Gastrocnemius medialis (tissue), 4 donors: ENCODE data around the gene SNX21. TPM values are rescaled to one million over a fixed set of nuclear protein-coding genes. Genes with fewer than 3 reads are reported as not detected.

Experiments
- ATAC-seq, 2 donors: fragments of 150-250 bp; one replicate each; pipeline ENCODE4 v1.9.1; 2016
- DNase-seq, 2 donors: peaks; one replicate each; pipeline ENCODE4 v3.0.0-alpha.2; 2019
- H3K27ac ChIP-seq, 4 donors: fragments of 200-600 bp; sonication (generic); 1 replicate in 1 of 4; 2 replicates in 3 of 4; pipeline ENCODE4 v1.5.1; 2016 to 2018; ENCODE audit warnings: mild to moderate bottlenecking in 2 of 4, moderate library complexity in 1 of 4
- H3K27me3 ChIP-seq, 3 donors: fragments of 200-600 bp; sonication (generic) in 2 of 3; 1 replicate in 1 of 3; 2 replicates in 2 of 3; pipeline versions ENCODE4 v1.5.1 to v1.6.0; 2016 to 2019; ENCODE audit warnings: mild to moderate bottlenecking in 1 of 3, moderate library complexity in 1 of 3
- H3K36me3 ChIP-seq, 2 donors: fragments of 200-600 bp; sonication (generic) in 1 of 2; one replicate each; pipeline ENCODE4 v1.5.1; 2017 to 2018
- H3K4me1 ChIP-seq, 2 donors: fragments of 200-600 bp; sonication (generic) in 1 of 2; one replicate each; pipeline ENCODE4 v1.5.1; 2016 to 2017; ENCODE audit warnings: mild to moderate bottlenecking in 2 of 2
- H3K4me3 ChIP-seq, 4 donors: fragments of 200-600 bp; sonication (generic) in 3 of 4; 1 replicate in 1 of 4; 2 replicates in 3 of 4; pipeline ENCODE4 v1.5.1; 2016 to 2019; ENCODE audit warnings: mild to moderate bottlenecking in 2 of 4
- H3K9me3 ChIP-seq, 3 donors: fragments of 200-600 bp; sonication (generic) in 2 of 3; 1 replicate in 1 of 3; 2 replicates in 2 of 3; pipeline ENCODE4 v1.5.1; 2016 to 2019
- POLR2A ChIP-seq, 2 donors: fragments of 450-650 bp; IDR thresholded peaks; one replicate each; pipeline ENCODE4 v1.6.1; 2017; ENCODE audit warnings: antibody characterized with exemption in 2 of 2, mild to moderate bottlenecking in 2 of 2, moderate library complexity in 2 of 2
- in situ Hi-C, 4 donors: fragments of 200-750 bp; cut with MboI; loops; one replicate each; pipeline versions ENCODE4 v1.15.0 to v1.8.0; 2017; ENCODE audit warnings: low sequenced_read_pairs in 4 of 4
- intact Hi-C: fragments of 100-400 bp; cut with DNase I; formaldehyde crosslinking; loops from one replicate; pipeline ENCODE4 v1.15.1; 2023; ENCODE audit warnings: low total_unique reads
- total RNA-seq, 4 donors: library from RNA; depleted of rRNA; stranded (reverse); fragments of >200 nt; gene quantifications; one replicate each; pipeline versions ENCODE4 v1.1.0 to v1.2.3, GENCODE V29; 2016
- TF ChIP-seq, protein P1 (sequence below), 5 experiments: fragments of 450-650 bp in 3 of 5; fragments of 200-600 bp in 2 of 5; sonication (generic) in 2 of 5; IDR thresholded peaks in 4 of 5; conservative IDR thresholded peaks in 1 of 5; 1 replicate in 4 of 5; 2 replicates in 1 of 5; pipeline ENCODE4 v1.5.1; 2016 to 2019; ENCODE audit warnings: antibody characterized with exemption in 5 of 5, mild to moderate bottlenecking in 3 of 5, moderate library complexity in 3 of 5

SNX21 gene
- total RNA-seq, 4 donors from 2014 or later: 35.8 to 114 (median 79.0) TPM

DNA sequence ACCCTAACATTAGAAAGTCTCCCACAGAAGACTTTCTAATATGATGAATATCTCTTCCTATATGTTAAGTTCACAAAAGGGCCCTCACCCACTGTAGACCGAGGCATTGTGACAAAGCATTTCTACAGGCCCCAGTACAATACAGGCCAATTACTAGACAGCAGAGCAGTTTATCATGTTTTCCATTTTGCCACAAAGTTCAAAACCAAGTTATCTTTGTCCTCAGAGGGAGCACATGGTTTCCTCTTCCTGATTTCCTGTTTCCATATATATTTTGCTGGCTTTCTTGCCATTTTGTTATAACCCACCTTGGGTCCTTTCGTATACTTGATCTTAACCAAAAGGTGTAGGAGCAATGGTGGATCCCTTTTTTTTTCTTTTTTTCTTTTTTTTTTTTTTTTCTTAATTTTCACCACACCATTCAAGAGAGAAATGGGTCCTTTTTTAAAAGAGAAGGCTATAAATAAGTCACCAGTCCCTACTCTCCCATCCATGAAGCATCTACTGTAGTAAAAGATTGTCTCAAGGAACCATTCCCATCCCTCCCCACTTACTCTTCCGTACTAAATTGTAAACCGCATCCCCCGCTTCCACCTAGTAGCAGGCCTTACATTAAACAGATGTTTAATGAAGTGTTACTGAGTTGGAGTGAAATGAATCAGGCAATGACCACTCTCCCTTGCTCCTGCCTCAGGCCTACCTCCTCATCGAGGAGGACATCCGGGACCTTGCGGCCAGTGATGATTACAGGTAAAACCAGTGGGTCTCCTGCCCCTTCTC lies 23.2 kb upstream of the SNX21 start:
- intact Hi-C loops (no loop called here), in situ Hi-C loops (loop anchor here in 3 of 4 donors (25.0 kb wide), 2 partner anchors 152 to 277 kb away; partner anchors contain the start of genes NCOA5 (in 3 of the 3) and ZNF335 (in 1 of the 3))
- no peaks in the 10 kb centered on the region for H3K9me3 ChIP-seq
- H3K4me3 ChIP-seq: no peak overlapping the region
- no peaks in the 10 kb centered on the region for H3K27me3 ChIP-seq
- DNase-seq (no peak), ATAC-seq (no peak)
- peak overlapping the region in 1 of 4 donors; percentile 31 for H3K27ac ChIP-seq
- peaks cover 0 to 63% of the 10 kb centered on the region in 2 donors for H3K36me3 ChIP-seq
- H3K4me1 ChIP-seq: peaks cover 9 to 14% of the 10 kb centered on the region in 2 donors
- TF ChIP-seq, protein P1, sequence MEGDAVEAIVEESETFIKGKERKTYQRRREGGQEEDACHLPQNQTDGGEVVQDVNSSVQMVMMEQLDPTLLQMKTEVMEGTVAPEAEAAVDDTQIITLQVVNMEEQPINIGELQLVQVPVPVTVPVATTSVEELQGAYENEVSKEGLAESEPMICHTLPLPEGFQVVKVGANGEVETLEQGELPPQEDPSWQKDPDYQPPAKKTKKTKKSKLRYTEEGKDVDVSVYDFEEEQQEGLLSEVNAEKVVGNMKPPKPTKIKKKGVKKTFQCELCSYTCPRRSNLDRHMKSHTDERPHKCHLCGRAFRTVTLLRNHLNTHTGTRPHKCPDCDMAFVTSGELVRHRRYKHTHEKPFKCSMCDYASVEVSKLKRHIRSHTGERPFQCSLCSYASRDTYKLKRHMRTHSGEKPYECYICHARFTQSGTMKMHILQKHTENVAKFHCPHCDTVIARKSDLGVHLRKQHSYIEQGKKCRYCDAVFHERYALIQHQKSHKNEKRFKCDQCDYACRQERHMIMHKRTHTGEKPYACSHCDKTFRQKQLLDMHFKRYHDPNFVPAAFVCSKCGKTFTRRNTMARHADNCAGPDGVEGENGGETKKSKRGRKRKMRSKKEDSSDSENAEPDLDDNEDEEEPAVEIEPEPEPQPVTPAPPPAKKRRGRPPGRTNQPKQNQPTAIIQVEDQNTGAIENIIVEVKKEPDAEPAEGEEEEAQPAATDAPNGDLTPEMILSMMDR (IDR thresholded peaks at IDR 0.05 in 4 of 5, conservative IDR thresholded peaks at IDR 0.05 in 1 of 5): no peak
- no peak for TF ChIP-seq POLR2A (IDR thresholded peaks at IDR 0.05)

DNA sequence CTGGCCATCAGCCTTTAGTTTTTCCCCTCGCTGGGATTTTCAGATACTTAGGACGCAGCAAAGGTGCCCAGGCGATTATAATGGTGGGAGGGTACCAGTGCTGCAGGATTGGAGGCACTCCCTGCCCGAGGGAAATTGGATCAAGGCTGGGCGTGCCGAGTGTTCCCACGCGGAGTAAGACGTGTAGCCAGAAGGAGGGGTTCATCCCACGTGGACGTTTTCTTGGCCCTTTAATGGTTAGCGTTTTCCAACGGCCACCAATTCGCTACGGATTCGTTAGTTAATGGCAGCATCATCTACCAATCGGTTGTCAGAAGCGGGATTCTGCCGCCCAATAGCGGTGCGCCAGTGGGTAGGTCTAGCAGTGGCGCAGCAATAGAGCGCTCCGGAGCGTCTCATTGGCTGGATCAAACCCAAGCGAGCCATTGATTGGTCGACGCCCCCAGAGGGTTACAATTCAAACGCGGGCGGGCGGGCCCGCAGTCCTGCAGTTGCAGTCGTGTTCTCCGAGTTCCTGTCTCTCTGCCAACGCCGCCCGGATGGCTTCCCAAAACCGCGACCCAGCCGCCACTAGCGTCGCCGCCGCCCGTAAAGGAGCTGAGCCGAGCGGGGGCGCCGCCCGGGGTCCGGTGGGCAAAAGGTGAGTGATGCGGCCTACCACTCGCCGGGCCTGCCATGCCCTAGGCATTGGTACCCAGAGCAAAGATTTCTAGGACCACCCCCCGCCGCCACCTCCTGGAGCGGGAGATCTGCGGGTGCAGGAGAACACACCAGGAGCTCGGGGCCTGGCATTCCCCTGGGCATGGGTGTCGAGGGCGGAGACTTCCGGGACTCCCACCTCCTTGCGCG lies 21.2 kb upstream of the SNX21 start, which contains the start of gene UBE2C:
TSS of gene UBE2C (plus strand) at position 488 of the 849 bp plus-strand sequence. CDS start at position 540, 52 bp downstream.
- Histone ChIP-seq H3K4me3 (peak within 1 kb of the TSS; percentile 53 to 70 (median 58)), H3K9me3 (no peaks in the 10 kb centered on the region), H3K27me3 (no peaks in the 10 kb centered on the region), H3K36me3 (peaks cover 0 to 43% of the 10 kb centered on the region in 2 donors), H3K4me1 (peaks cover 5 to 14% of the 10 kb centered on the region in 2 donors), H3K27ac (peak within 1 kb of the TSS; percentile 60 to 81 (median 72))
- ATAC-seq: peak; percentile 97 to 100
- in situ Hi-C loops: loop anchor here in 3 of 4 donors (25.0 kb wide), 2 partner anchors 150 to 275 kb away; partner anchors contain the start of genes NCOA5 (in 3 of the 3) and ZNF335 (in 1 of the 3)
- intact Hi-C loops: no loop called here
- peak; percentile 98 to 99 for DNase-seq
- TF ChIP-seq, protein P1 (IDR thresholded peaks at IDR 0.05 in 4 of 5, conservative IDR thresholded peaks at IDR 0.05 in 1 of 5): no peak
- TF ChIP-seq POLR2A (IDR thresholded peaks at IDR 0.05): peak in 1 of 2 donors; percentile 22

DNA sequence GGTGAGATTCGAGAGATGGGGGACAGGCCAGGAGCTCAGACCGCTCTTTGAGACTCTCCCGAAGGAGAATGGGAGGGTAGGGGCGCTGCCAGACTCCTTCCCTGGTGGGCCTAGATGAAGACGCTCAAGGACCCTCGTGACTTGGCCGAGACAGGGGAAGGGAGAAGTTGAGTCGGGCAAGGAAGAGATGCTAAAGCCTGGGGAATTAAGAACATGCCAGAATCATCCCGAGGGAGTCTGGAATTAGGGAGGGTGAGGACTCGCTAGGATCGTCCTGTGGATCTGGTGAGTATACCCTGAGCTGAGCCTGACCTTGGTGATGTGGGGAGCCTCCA lies 20.6 kb upstream of the SNX21 start:
- H3K4me3 ChIP-seq: peak overlapping the region; percentile 53 to 70 (median 58)
- no peaks in the 10 kb centered on the region for H3K27me3 ChIP-seq
- ATAC-seq (no peak), DNase-seq (no peak)
- intact Hi-C loops: no loop called here
- peaks cover 5 to 14% of the 10 kb centered on the region in 2 donors for H3K4me1 ChIP-seq
- peaks cover 0 to 37% of the 10 kb centered on the region in 2 donors for H3K36me3 ChIP-seq
- in situ Hi-C loops: loop anchor here in 3 of 4 donors (25.0 kb wide), 2 partner anchors 149 to 274 kb away; partner anchors contain the start of genes NCOA5 (in 3 of the 3) and ZNF335 (in 1 of the 3)
- peak overlapping the region; percentile 7 to 60 (median 21) for H3K27ac ChIP-seq
- H3K9me3 ChIP-seq: no peaks in the 10 kb centered on the region
- TF ChIP-seq POLR2A (IDR thresholded peaks at IDR 0.05): no peak
- TF ChIP-seq, protein P1 (IDR thresholded peaks at IDR 0.05 in 4 of 5, conservative IDR thresholded peaks at IDR 0.05 in 1 of 5): no peak

DNA sequence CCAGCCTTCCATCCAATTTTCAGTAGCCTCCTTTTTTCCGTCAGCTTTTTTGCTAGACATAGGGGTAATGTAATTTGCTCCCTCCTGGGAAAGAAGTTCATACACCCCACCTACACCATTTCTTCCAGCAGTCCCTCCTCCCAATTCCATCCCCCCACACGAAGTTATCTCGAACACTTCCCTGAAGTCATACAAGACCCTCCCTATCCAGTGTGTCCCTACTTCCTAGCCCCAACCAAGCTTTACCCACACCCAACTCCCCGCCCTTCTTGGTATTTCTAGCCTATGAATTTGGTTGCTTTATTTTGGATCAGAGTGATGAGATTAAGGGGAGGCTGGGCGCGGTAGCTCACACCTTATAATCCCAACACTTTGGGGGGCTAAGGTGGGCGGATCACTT lies 20.1 kb upstream of the SNX21 start:
- DNase-seq: no peak
- no peak for TF ChIP-seq POLR2A (IDR thresholded peaks at IDR 0.05)
- TF ChIP-seq, protein P1 (IDR thresholded peaks at IDR 0.05 in 4 of 5, conservative IDR thresholded peaks at IDR 0.05 in 1 of 5): no peak
- no peak for ATAC-seq
- in situ Hi-C loops: loop anchor here in 3 of 4 donors (25.0 kb wide), 2 partner anchors 149 to 274 kb away; partner anchors contain the start of genes NCOA5 (in 3 of the 3) and ZNF335 (in 1 of the 3)
- Histone ChIP-seq H3K36me3 (peaks cover 0 to 32% of the 10 kb centered on the region in 2 donors), H3K9me3 (no peaks in the 10 kb centered on the region), H3K27ac (peak overlapping the region in 1 of 4 donors; percentile 60), H3K4me3 (no peak overlapping the region), H3K4me1 (peaks cover 5 to 14% of the 10 kb centered on the region in 2 donors), H3K27me3 (no peaks in the 10 kb centered on the region)
- intact Hi-C loops: no loop called here
